HepG2 (cell line): Measurements from ENCODE around the gene EPB41. TPM values are rescaled to one million over a fixed set of nuclear protein-coding genes. Genes with fewer than 3 reads are reported as not detected.

Experiments
- CCDC6 ChIP-seq: sonication (generic); formaldehyde crosslinking; IDR thresholded peaks from 2 replicates; pipeline ENCODE4 v1.8.1; 2022; ENCODE audit warnings: mild to moderate bottlenecking, missing genetic modification reagents, moderate library complexity
- CENPT ChIP-seq: sonication (generic); formaldehyde crosslinking; IDR thresholded peaks from 2 replicates; pipeline ENCODE4 v1.8.0; 2022; ENCODE audit warnings: low read depth, mild to moderate bottlenecking, moderate library complexity, missing genetic modification reagents
- E2F1 ChIP-seq: sonication (generic); formaldehyde crosslinking; IDR thresholded peaks from 2 replicates; pipeline ENCODE4 v1.5.0; 2020; ENCODE audit warnings: missing genetic modification reagents
- ETS1 ChIP-seq: sonication (generic); formaldehyde crosslinking; IDR thresholded peaks from 2 replicates; pipeline ENCODE4 v1.4.0; 2020; ENCODE audit warnings: missing genetic modification reagents
- EZH2 ChIP-seq: conservative IDR thresholded peaks from 2 replicates; pipeline ENCODE4 v1.6.1; 2012; ENCODE audit warnings: mild to moderate bottlenecking, low read depth, low read length, moderate library complexity
- GZF1 ChIP-seq: sonication (generic); formaldehyde crosslinking; IDR thresholded peaks from 2 replicates; pipeline ENCODE4 v1.5.1; 2020; ENCODE audit warnings: mild to moderate bottlenecking, missing genetic modification reagents
- ISX ChIP-seq: sonication (generic); formaldehyde crosslinking; conservative IDR thresholded peaks from 2 replicates; pipeline ENCODE4 v1.5.0; 2020; ENCODE audit warnings: missing genetic modification reagents
- NCOA2 ChIP-seq: sonication (generic); formaldehyde crosslinking; IDR thresholded peaks from 2 replicates; pipeline ENCODE4 v1.8.0; 2022; ENCODE audit warnings: inconsistent platforms
- RBFOX2 ChIP-seq: fragments of 200-400 bp; formaldehyde crosslinking; IDR thresholded peaks from 2 replicates; pipeline ENCODE4 v1.6.1; 2017; ENCODE audit warnings: low read depth, mild to moderate bottlenecking, low read length
- ZNF10 ChIP-seq: sonication (generic); formaldehyde crosslinking; IDR thresholded peaks from 2 replicates; pipeline ENCODE4 v1.4.0; 2020; ENCODE audit warnings: mild to moderate bottlenecking, low read depth, missing genetic modification reagents, borderline replicate concordance
- ZNF18 ChIP-seq: sonication (generic); formaldehyde crosslinking; IDR thresholded peaks from 2 replicates; pipeline ENCODE4 v1.8.0; 2022; ENCODE audit warnings: mild to moderate bottlenecking, missing genetic modification reagents; ENCODE audit not compliant: insufficient replicate concordance
- ZNF224 ChIP-seq: sonication (generic); formaldehyde crosslinking; IDR thresholded peaks from 2 replicates; pipeline ENCODE4 v1.5.0; 2020; ENCODE audit warnings: mild to moderate bottlenecking, missing genetic modification reagents
- ZNF292 ChIP-seq: sonication (generic); formaldehyde crosslinking; IDR thresholded peaks from 2 replicates; pipeline ENCODE4 v1.8.1; 2022; ENCODE audit warnings: mild to moderate bottlenecking, low read depth, missing genetic modification reagents, borderline replicate concordance
- ZNF550 ChIP-seq: sonication (generic); formaldehyde crosslinking; IDR thresholded peaks from 2 replicates; pipeline ENCODE4 v1.4.0; 2020; ENCODE audit warnings: mild to moderate bottlenecking, missing genetic modification reagents, borderline replicate concordance
- ZNF775 ChIP-seq: sonication (generic); formaldehyde crosslinking; IDR thresholded peaks from 2 replicates; pipeline ENCODE4 v1.4.0; 2020; ENCODE audit warnings: missing genetic modification reagents, mild to moderate bottlenecking, moderate library complexity, borderline replicate concordance
- ZNF878 ChIP-seq: sonication (generic); formaldehyde crosslinking; IDR thresholded peaks from 2 replicates; pipeline ENCODE4 v1.8.1; 2023; ENCODE audit warnings: mild to moderate bottlenecking, missing genetic modification reagents, moderate library complexity
- ZSCAN5A ChIP-seq: sonication (generic); formaldehyde crosslinking; IDR thresholded peaks from 2 replicates; pipeline ENCODE4 v1.8.0; 2022; ENCODE audit warnings: mild to moderate bottlenecking, missing genetic modification reagents, borderline replicate concordance
- polyA plus RNA-seq, 8 experiments: library from polyadenylated mRNA; depleted of rRNA in 3 of 8; stranded (reverse) in 7 of 8; unstranded in 1 of 8; fragments of >200 nt; fragmentation: Illumina TruSeq in 4 of 8; extraction: Trizol in 4 of 8; gene quantifications; 2 replicates each; pipeline versions ENCODE4 v1.2.1 to v1.2.3, GENCODE V29; 2011 to 2016; ENCODE audit warnings: low read depth in 4 of 8, missing spikeins in 1 of 8, mixed read lengths in 1 of 8; ENCODE audit not compliant: insufficient read depth in 1 of 8
- total RNA-seq, 5 experiments: library from RNA; depleted of rRNA; stranded (reverse); fragments of >200 nt; fragmentation: Illumina TruSeq; extraction: Trizol; gene quantifications; 2 replicates each; pipeline ENCODE4 v1.2.3, GENCODE V29; 2016; ENCODE audit warnings: low read depth in 1 of 5
- TF ChIP-seq, protein P1 (sequence below): sonication (generic); formaldehyde crosslinking; IDR thresholded peaks from 2 replicates; pipeline ENCODE4 v1.8.1; 2023; ENCODE audit warnings: mild to moderate bottlenecking, moderate library complexity, missing genetic modification reagents
- TF ChIP-seq, protein P2 (sequence below): sonication (generic); formaldehyde crosslinking; IDR thresholded peaks from 2 replicates; pipeline ENCODE4 v1.4.0; 2020; ENCODE audit warnings: missing genetic modification reagents

Gene EPB41
- total and polyA plus RNA-seq, 2 of the 13 experiments (the other 11 are each of a cell fraction or from before 2014, with no cell fraction given): 34.5 to 46.7 TPM

- no peak for TF ChIP-seq ETS1 (CRISPR knock-in tag)
- no peak for TF ChIP-seq ZNF292
- no peak for TF ChIP-seq ZNF10 (CRISPR knock-in tag)
- no peak for TF ChIP-seq ZNF775 (CRISPR knock-in tag)
- TF ChIP-seq ZNF224 (CRISPR knock-in tag): no peak
- no peak for TF ChIP-seq ZSCAN5A (CRISPR knock-in tag)
- TF ChIP-seq, protein P1, sequence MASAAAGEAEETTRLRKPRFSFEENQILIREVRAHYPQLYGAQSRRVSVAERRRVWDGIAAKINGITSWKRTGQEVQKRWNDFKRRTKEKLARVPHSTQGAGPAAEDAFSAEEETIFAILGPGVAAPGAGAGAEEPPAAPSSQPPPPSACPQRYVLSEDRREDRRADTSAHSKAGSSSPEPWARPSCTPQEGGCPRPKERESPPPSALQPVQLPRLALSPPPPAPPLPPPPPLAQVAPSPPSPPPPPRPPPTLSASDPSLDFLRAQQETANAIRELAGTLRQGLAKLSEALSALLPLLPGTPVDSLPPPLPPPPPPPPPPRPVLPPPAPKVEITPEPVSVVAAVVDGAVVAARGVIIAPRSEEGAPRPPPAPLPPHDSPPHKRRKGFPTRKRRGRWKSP (CRISPR knock-in tag): no peak
- no peak for TF ChIP-seq E2F1 (CRISPR knock-in tag)
- no peak for TF ChIP-seq CENPT
- no peak for TF ChIP-seq ZNF18 (CRISPR knock-in tag)
- no peak for TF ChIP-seq RBFOX2
- no peak for TF ChIP-seq ISX (CRISPR knock-in tag)
- no peak for TF ChIP-seq NCOA2 (CRISPR knock-in tag)
- no peak for TF ChIP-seq CCDC6 (CRISPR knock-in tag)
- TF ChIP-seq ZNF550 (CRISPR knock-in tag): 0 out of 2 replicates have a peak, but pooled peaks have one; percentile 60
- TF ChIP-seq ZNF878 (CRISPR knock-in tag): no peak
- TF ChIP-seq, protein P2, sequence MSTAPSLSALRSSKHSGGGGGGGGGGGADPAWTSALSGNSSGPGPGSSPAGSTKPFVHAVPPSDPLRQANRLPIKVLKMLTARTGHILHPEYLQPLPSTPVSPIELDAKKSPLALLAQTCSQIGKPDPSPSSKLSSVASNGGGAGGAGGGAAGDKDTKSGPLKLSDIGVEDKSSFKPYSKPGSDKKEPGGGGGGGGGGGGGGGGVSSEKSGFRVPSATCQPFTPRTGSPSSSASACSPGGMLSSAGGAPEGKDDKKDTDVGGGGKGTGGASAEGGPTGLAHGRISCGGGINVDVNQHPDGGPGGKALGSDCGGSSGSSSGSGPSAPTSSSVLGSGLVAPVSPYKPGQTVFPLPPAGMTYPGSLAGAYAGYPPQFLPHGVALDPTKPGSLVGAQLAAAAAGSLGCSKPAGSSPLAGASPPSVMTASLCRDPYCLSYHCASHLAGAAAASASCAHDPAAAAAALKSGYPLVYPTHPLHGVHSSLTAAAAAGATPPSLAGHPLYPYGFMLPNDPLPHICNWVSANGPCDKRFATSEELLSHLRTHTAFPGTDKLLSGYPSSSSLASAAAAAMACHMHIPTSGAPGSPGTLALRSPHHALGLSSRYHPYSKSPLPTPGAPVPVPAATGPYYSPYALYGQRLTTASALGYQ (CRISPR knock-in tag): no peak
- no peak for TF ChIP-seq EZH2
- TF ChIP-seq GZF1 (CRISPR knock-in tag): no peak
Measured at GRCh38 chr1:28882009-28882628, 32.2 kb upstream of the EPB41 start (continued).
